Activated T-cell treated with anti-CD3 and anti-CD28 coated beads, Interleukin-2, amount 50 U/mL, for 24 hours (primary cell): ENCODE measurements around the gene ASH1L.
A peak's percentile ranks its signal among the peaks of the same experiment; 100 is the strongest.
"Not testable (repeated sequence)": the region's sequence is repeated elsewhere in the genome, so short reads cannot be mapped to it uniquely, and the experiment has no call there.

Experiments used
- DNase-seq: peaks from one replicate; pipeline ENCODE4 v3.0.0-alpha.2; 2020
- H3K27ac Mint-ChIP-seq: 2 replicates; pipeline ENCODE4 v1.8.0; 2020; ENCODE audit warnings: mild to moderate bottlenecking, mixed read lengths
- H3K27me3 Mint-ChIP-seq: 2 replicates; pipeline ENCODE4 v1.8.0; 2020; ENCODE audit warnings: mixed read lengths
- H3K36me3 Mint-ChIP-seq: 2 replicates; pipeline ENCODE4 v1.8.0; 2020; ENCODE audit warnings: low read depth, mixed read lengths
- H3K4me1 Mint-ChIP-seq: 2 replicates; pipeline ENCODE4 v1.8.0; 2020; ENCODE audit warnings: low read depth, mixed read lengths
- H3K4me3 Mint-ChIP-seq: 2 replicates; pipeline ENCODE4 v1.8.0; 2020; ENCODE audit warnings: mild to moderate bottlenecking, moderate library complexity, mixed read lengths
- H3K9me3 Mint-ChIP-seq: 2 replicates; pipeline ENCODE4 v1.8.0; 2020; ENCODE audit warnings: mixed read lengths

The ASH1L gene

GRCh38 chr1:155529109-155529508 lies 33.5 kb downstream of the ASH1L start:
- no peak overlapping the region for H3K4me3 Mint-ChIP-seq
- H3K9me3 Mint-ChIP-seq: no peaks in the 10 kb centered on the region
- no peak overlapping the region for H3K27ac Mint-ChIP-seq
- peaks cover 21% of the 10 kb centered on the region for H3K36me3 Mint-ChIP-seq
- H3K27me3 Mint-ChIP-seq: no peaks in the 10 kb centered on the region
- DNase-seq: no peak
- H3K4me1 Mint-ChIP-seq: peaks cover 47% of the 10 kb centered on the region

GRCh38 chr1:155527677-155528076 lies 34.9 kb downstream of the ASH1L start:
- Mint-ChIP-seq H3K27ac (no peak overlapping the region), H3K4me1 (peaks cover 54% of the 10 kb centered on the region), H3K9me3 (no peaks in the 10 kb centered on the region), H3K27me3 (no peaks in the 10 kb centered on the region), H3K4me3 (no peak overlapping the region), H3K36me3 (peaks cover 13% of the 10 kb centered on the region)
- no peak for DNase-seq

- DNase-seq: no peak
- Mint-ChIP-seq H3K27me3 (no peaks in the 10 kb centered on the region), H3K36me3 (peaks cover 15% of the 10 kb centered on the region), H3K4me1 (peaks cover 53% of the 10 kb centered on the region), H3K9me3 (no peaks in the 10 kb centered on the region), H3K27ac (no peak overlapping the region), H3K4me3 (no peak overlapping the region)
Observed at GRCh38 chr1:155526356-155526755, 36.2 kb downstream of the ASH1L start.

- Mint-ChIP-seq H3K36me3 (peaks cover 32% of the 10 kb centered on the region), H3K27ac (no peak overlapping the region), H3K4me3 (no peak overlapping the region), H3K4me1 (peaks cover 55% of the 10 kb centered on the region), H3K9me3 (no peaks in the 10 kb centered on the region), H3K27me3 (no peaks in the 10 kb centered on the region)
- DNase-seq: no peak
Observed at GRCh38 chr1:155522069-155522468, 40.5 kb downstream of the ASH1L start.

DNA sequence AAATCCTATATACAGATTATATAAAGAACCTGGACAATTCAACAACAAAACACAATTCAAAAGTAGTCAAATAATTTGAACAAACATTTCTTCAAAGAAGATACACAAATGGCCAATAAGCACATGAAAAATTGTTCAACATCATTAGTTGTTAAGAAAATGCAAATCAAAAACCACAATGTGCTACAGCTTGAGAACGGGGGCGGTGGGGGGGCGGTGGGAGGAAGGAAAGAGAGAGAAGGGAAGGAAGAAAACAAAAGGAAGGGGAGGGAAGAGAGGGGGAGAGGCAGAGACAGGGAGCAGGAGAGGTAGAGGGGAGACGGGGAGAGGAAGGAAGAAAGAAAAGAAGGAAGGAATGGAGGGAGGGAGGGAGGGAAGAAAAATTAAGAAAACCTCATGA lies 44.1 kb downstream of the ASH1L start:
- no peaks in the 10 kb centered on the region for H3K27me3 Mint-ChIP-seq
- no peaks in the 10 kb centered on the region for H3K9me3 Mint-ChIP-seq
- H3K27ac Mint-ChIP-seq: no peak overlapping the region
- no peak overlapping the region for H3K4me3 Mint-ChIP-seq
- no peak for DNase-seq
- H3K4me1 Mint-ChIP-seq: peaks cover 63% of the 10 kb centered on the region
- H3K36me3 Mint-ChIP-seq: peaks cover 51% of the 10 kb centered on the region

DNA sequence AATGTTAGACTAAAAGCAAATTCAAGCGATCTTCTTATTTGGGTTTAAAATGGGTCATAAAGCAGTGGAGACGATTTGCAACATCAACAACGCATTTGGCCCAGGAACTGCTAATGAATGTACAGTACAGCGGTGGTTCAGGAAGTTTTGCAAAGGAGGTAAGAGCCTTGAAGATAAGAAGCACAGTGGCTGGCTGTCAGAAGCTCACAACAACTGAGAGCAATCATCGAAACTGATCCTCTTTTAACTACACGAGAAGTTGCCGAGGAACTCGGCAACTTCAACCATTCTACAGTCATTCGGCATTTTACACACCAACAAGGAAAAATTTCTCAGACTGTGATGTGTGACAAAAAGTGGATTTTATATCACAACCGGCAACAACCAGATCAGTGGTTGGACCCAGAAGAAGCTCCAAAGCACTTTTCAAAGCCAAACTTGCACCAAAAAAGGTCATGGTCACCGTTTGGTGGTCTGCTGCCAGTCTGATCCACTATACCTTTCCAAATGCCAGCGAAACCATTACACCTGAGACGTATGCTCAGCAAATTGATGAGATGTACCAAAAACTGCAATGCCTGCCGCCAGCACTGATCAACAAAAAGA lies 47.9 kb downstream of the ASH1L start:
- H3K4me1 Mint-ChIP-seq: peaks cover 57% of the 10 kb centered on the region
- no peaks in the 10 kb centered on the region for H3K9me3 Mint-ChIP-seq
- peak overlapping the region; percentile 75 for H3K27ac Mint-ChIP-seq
- H3K36me3 Mint-ChIP-seq: peaks cover 65% of the 10 kb centered on the region
- H3K27me3 Mint-ChIP-seq: no peaks in the 10 kb centered on the region
- DNase-seq: no peak
- H3K4me3 Mint-ChIP-seq: peak overlapping the region; percentile 50

DNA sequence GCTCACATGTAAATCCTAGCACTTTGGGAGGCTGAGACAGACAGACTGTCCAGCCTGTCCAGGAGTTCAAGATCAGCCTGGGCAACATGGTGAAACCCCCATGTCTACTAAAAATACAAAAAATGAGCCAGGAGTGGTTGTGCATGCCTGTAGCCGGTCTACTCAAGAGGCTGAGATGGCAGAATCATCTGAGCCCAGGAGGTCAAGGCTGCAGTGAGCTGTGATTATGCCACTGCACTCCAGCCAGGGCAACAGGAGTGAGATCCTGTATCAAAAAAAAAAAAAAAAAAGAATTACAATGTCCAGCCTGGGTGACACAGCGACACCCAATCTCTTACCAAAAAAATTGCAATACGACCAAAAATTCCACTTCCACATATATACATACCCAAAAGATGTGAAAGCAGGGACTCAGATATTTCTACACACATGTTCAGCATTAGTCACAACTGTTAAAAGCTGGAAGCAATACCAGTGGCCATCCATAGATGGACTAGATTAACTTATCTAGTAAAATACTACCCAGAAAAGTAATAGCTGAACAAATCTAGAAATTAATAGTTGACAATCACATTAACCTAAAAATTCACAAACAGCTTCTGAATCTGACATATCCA lies 49.2 kb downstream of the ASH1L start:
- Mint-ChIP-seq H3K27ac (peak overlapping the region; percentile 20), H3K36me3 (peaks cover 60% of the 10 kb centered on the region), H3K4me3 (no peak overlapping the region), H3K4me1 (peaks cover 58% of the 10 kb centered on the region), H3K9me3 (no peaks in the 10 kb centered on the region), H3K27me3 (no peaks in the 10 kb centered on the region)
- no peak for DNase-seq

DNA sequence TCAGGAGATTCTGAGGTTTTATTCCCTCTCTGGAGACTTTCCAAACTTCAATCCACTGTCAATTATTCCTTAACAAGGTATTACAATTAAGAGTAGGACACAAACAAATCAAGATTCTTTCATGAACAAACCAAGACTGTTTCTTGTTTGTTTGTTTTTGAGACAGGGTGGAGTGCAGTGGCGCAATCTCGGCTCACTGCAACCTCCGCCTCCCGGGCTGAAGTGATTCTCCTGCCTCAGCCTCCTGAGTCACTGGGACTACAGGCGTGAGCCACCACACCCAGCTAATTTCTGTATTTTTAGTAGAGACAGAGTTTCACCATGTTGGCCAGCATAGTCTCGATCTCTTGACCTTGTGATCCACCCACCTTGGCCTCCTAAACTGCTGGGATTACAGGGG lies 51.2 kb downstream of the ASH1L start:
- H3K36me3 Mint-ChIP-seq: peaks cover 51% of the 10 kb centered on the region
- peaks cover 55% of the 10 kb centered on the region for H3K4me1 Mint-ChIP-seq
- not testable (repeated sequence) for H3K27ac Mint-ChIP-seq, H3K9me3 Mint-ChIP-seq, H3K27me3 Mint-ChIP-seq, DNase-seq, H3K4me3 Mint-ChIP-seq

GRCh38 chr1:155509064-155509463 lies 53.5 kb downstream of the ASH1L start:
- peaks cover 46% of the 10 kb centered on the region for H3K36me3 Mint-ChIP-seq
- no peaks in the 10 kb centered on the region for H3K9me3 Mint-ChIP-seq
- H3K27me3 Mint-ChIP-seq: no peaks in the 10 kb centered on the region
- H3K4me1 Mint-ChIP-seq: peaks cover 48% of the 10 kb centered on the region
- DNase-seq: no peak
- no peak overlapping the region for H3K4me3 Mint-ChIP-seq
- H3K27ac Mint-ChIP-seq: no peak overlapping the region

- Mint-ChIP-seq H3K4me3 (no peak overlapping the region), H3K27me3 (no peaks in the 10 kb centered on the region), H3K4me1 (peaks cover 45% of the 10 kb centered on the region), H3K27ac (no peak overlapping the region), H3K36me3 (peaks cover 36% of the 10 kb centered on the region), H3K9me3 (no peaks in the 10 kb centered on the region)
- no peak for DNase-seq
Observed at GRCh38 chr1:155507945-155508344, 54.7 kb downstream of the ASH1L start.

- Mint-ChIP-seq H3K4me1 (peaks cover 45% of the 10 kb centered on the region), H3K36me3 (peaks cover 24% of the 10 kb centered on the region)
- not testable (repeated sequence) for H3K27ac Mint-ChIP-seq, H3K9me3 Mint-ChIP-seq, DNase-seq, H3K4me3 Mint-ChIP-seq, H3K27me3 Mint-ChIP-seq
Observed at GRCh38 chr1:155505963-155506362, 56.6 kb downstream of the ASH1L start.

GRCh38 chr1:155504207-155504606 lies 58.4 kb downstream of the ASH1L start:
- H3K27me3 Mint-ChIP-seq: no peaks in the 10 kb centered on the region
- H3K27ac Mint-ChIP-seq: no peak overlapping the region
- no peak overlapping the region for H3K4me3 Mint-ChIP-seq
- peaks cover 21% of the 10 kb centered on the region for H3K36me3 Mint-ChIP-seq
- peaks cover 56% of the 10 kb centered on the region for H3K4me1 Mint-ChIP-seq
- no peaks in the 10 kb centered on the region for H3K9me3 Mint-ChIP-seq
- DNase-seq: no peak

GRCh38 chr1:155499953-155500639 lies 62.5 kb downstream of the ASH1L start:
- DNase-seq: no peak
- no peak overlapping the region for H3K4me3 Mint-ChIP-seq
- H3K36me3 Mint-ChIP-seq: peaks cover 19% of the 10 kb centered on the region
- H3K27ac Mint-ChIP-seq: peak overlapping the region; percentile 16
- peaks cover 51% of the 10 kb centered on the region for H3K4me1 Mint-ChIP-seq
- H3K27me3 Mint-ChIP-seq: no peaks in the 10 kb centered on the region
- H3K9me3 Mint-ChIP-seq: no peaks in the 10 kb centered on the region

GRCh38 chr1:155499263-155499662 lies 63.3 kb downstream of the ASH1L start:
- Mint-ChIP-seq H3K4me3 (no peak overlapping the region), H3K27ac (peak overlapping the region; percentile 8), H3K27me3 (no peaks in the 10 kb centered on the region), H3K36me3 (peaks cover 17% of the 10 kb centered on the region), H3K9me3 (no peaks in the 10 kb centered on the region), H3K4me1 (peaks cover 48% of the 10 kb centered on the region)
- DNase-seq: no peak

- not testable (repeated sequence) for H3K4me3 Mint-ChIP-seq, DNase-seq, H3K27me3 Mint-ChIP-seq, H3K9me3 Mint-ChIP-seq, H3K27ac Mint-ChIP-seq
- Mint-ChIP-seq H3K36me3 (peaks cover 15% of the 10 kb centered on the region), H3K4me1 (peaks cover 28% of the 10 kb centered on the region)
Observed at GRCh38 chr1:155493595-155493994, 69.0 kb downstream of the ASH1L start.
